Epithelial cell of proximal tubule (primary cell): ENCODE results near the gene PDCD1LG2. TPM values are rescaled to one million over a fixed set of nuclear protein-coding genes. Genes with fewer than 3 reads are reported as not detected.

Source experiments
- DNase-seq: peaks from one replicate; pipeline ENCODE4 v3.0.0-alpha.2; 2011; ENCODE audit warnings: low read depth
- H3K4me3 ChIP-seq: 2 replicates; pipeline ENCODE4 v1.5.1; 2011; ENCODE audit warnings: low read depth, mild to moderate bottlenecking, low read length
- CTCF ChIP-seq: conservative IDR thresholded peaks from 2 replicates; pipeline ENCODE4 v1.5.1; 2012; ENCODE audit warnings: low read depth, mild to moderate bottlenecking, low read length
- total RNA-seq: library from RNA; depleted of rRNA; stranded (reverse); fragments of >200 nt; gene quantifications from 2 replicates; pipeline ENCODE4 v1.2.3, GENCODE V29; 2015

The PDCD1LG2 gene
- total RNA-seq, 1 donor from 2014 or later, result 2.7 TPM

- DNase-seq, result no peak
- no peak overlapping the region for H3K4me3 ChIP-seq
- no peak for TF ChIP-seq CTCF
These were observed 658 bp downstream of the PDCD1LG2 start for GRCh38 chr9:5510989-5511388.

GRCh38 chr9:5511476-5511875 is 1.1 kb downstream of the PDCD1LG2 start:
- H3K4me3 ChIP-seq, result no peak overlapping the region
- no peak for DNase-seq
- no peak for TF ChIP-seq CTCF

GRCh38 chr9:5511935-5512580 is 1.7 kb downstream of the PDCD1LG2 start:
- no peak for DNase-seq
- H3K4me3 ChIP-seq, result no peak overlapping the region
- TF ChIP-seq CTCF, result no peak

GRCh38 chr9:5512658-5513452 is 2.5 kb downstream of the PDCD1LG2 start:
- no peak for DNase-seq
- no peak overlapping the region for H3K4me3 ChIP-seq
- TF ChIP-seq CTCF, result no peak

GRCh38 chr9:5513966-5514616 is 3.8 kb downstream of the PDCD1LG2 start:
- no peak for TF ChIP-seq CTCF
- H3K4me3 ChIP-seq, result no peak overlapping the region
- DNase-seq, result no peak

- no peak overlapping the region for H3K4me3 ChIP-seq
- no peak for DNase-seq
- no peak for TF ChIP-seq CTCF
These were observed 4.4 kb downstream of the PDCD1LG2 start for GRCh38 chr9:5514617-5515260.
